ENCODE results near the gene NEMF. TPM values are rescaled to one million over a fixed set of nuclear protein-coding genes. Genes with fewer than 3 reads are reported as not detected.
"Not testable (repeated sequence)": the region's sequence is repeated elsewhere in the genome, so short reads cannot be mapped to it uniquely, and the experiment has no call there.

The NEMF gene
- total RNA-seq, 1 donor from 2014 or later, result 61.5 TPM

GRCh38 chr14:49876563-49877127 lies 24.1 kb upstream of the NEMF start:
- H4K20me1 ChIP-seq (ENCODE audit: insufficient read depth, low read length), result no peaks in the 10 kb centered on the region
- H3K27ac Mint-ChIP-seq (ENCODE audit: unreplicated experiment), result no peak overlapping the region
- H3K27ac ChIP-seq (ENCODE audit: low read depth, low read length), result no peak overlapping the region
- H3K27me3 ChIP-seq (ENCODE audit: insufficient read depth, low read length), result no peaks in the 10 kb centered on the region
- no peak for TF ChIP-seq CTCF (IDR thresholded peaks at IDR 0.05; ENCODE audit: insufficient read depth, low read depth, low read length)
- no peak for TF ChIP-seq EZH2 (IDR thresholded peaks at IDR 0.05; ENCODE audit: insufficient read depth, low read length)
- H3K4me1 Mint-ChIP-seq (ENCODE audit: low read depth, unreplicated experiment), result peaks cover 2% of the 10 kb centered on the region
- no peak overlapping the region for H3K4me3 Mint-ChIP-seq (ENCODE audit: unreplicated experiment)
- no peaks in the 10 kb centered on the region for H3K36me3 ChIP-seq (ENCODE audit: insufficient read depth, low read length)
- no peaks in the 10 kb centered on the region for H3K79me2 ChIP-seq (ENCODE audit: insufficient read depth, low read length)
- no peak overlapping the region for H3K4me2 ChIP-seq (ENCODE audit: low read length)
- no peaks in the 10 kb centered on the region for H3K36me3 Mint-ChIP-seq (ENCODE audit: low read depth, unreplicated experiment)
- no peak for FAIRE-seq
- no peaks in the 10 kb centered on the region for H3K9me3 ChIP-seq (ENCODE audit: insufficient read depth, low read depth, low read length)
- DNase-seq (ENCODE audit: low read depth), result no peak
- no peaks in the 10 kb centered on the region for H3K9me3 Mint-ChIP-seq (ENCODE audit: unreplicated experiment)
- H3K9ac ChIP-seq (ENCODE audit: low read length), result no peak overlapping the region
- no peak overlapping the region for H2AFZ ChIP-seq (ENCODE audit: low read depth, low read length)
- no peaks in the 10 kb centered on the region for H3K27me3 Mint-ChIP-seq (ENCODE audit: low read depth, unreplicated experiment)
- no peak overlapping the region for H3K4me3 ChIP-seq (ENCODE audit: insufficient read depth, low read depth, low read length)
- no peaks in the 10 kb centered on the region for H3K4me1 ChIP-seq (ENCODE audit: insufficient read depth, low read length)

- H3K9ac ChIP-seq (ENCODE audit: low read length), result no peak overlapping the region
- no peaks in the 10 kb centered on the region for H3K79me2 ChIP-seq (ENCODE audit: insufficient read depth, low read length)
- H3K27ac ChIP-seq (ENCODE audit: low read depth, low read length), result no peak overlapping the region
- no peaks in the 10 kb centered on the region for H3K27me3 ChIP-seq (ENCODE audit: insufficient read depth, low read length)
- no peaks in the 10 kb centered on the region for H3K36me3 ChIP-seq (ENCODE audit: insufficient read depth, low read length)
- TF ChIP-seq EZH2 (IDR thresholded peaks at IDR 0.05; ENCODE audit: insufficient read depth, low read length), result no peak
- no peak for TF ChIP-seq CTCF (IDR thresholded peaks at IDR 0.05; ENCODE audit: insufficient read depth, low read depth, low read length)
- Mint-ChIP-seq H3K4me3 (ENCODE audit: unreplicated experiment) (no peak overlapping the region), H3K27ac (ENCODE audit: unreplicated experiment) (no peak overlapping the region), H3K9me3 (ENCODE audit: unreplicated experiment) (no peaks in the 10 kb centered on the region), H3K27me3 (ENCODE audit: low read depth, unreplicated experiment) (no peaks in the 10 kb centered on the region), H3K4me1 (ENCODE audit: low read depth, unreplicated experiment) (peaks cover 2% of the 10 kb centered on the region), H3K36me3 (ENCODE audit: low read depth, unreplicated experiment) (no peaks in the 10 kb centered on the region)
- no peak overlapping the region for H3K4me2 ChIP-seq (ENCODE audit: low read length)
- H2AFZ ChIP-seq (ENCODE audit: low read depth, low read length), result no peak overlapping the region
- H3K4me3 ChIP-seq (ENCODE audit: insufficient read depth, low read depth, low read length), result no peak overlapping the region
- H4K20me1 ChIP-seq (ENCODE audit: insufficient read depth, low read length), result no peaks in the 10 kb centered on the region
- FAIRE-seq (no peak), DNase-seq (ENCODE audit: low read depth) (no peak)
- H3K4me1 ChIP-seq (ENCODE audit: insufficient read depth, low read length), result no peaks in the 10 kb centered on the region
- H3K9me3 ChIP-seq (ENCODE audit: insufficient read depth, low read depth, low read length), result no peaks in the 10 kb centered on the region
These were observed 23.1 kb upstream of the NEMF start for GRCh38 chr14:49875640-49876198.

GRCh38 chr14:49873548-49873947 lies 21.0 kb upstream of the NEMF start:
- not testable (repeated sequence) for H3K36me3 Mint-ChIP-seq (ENCODE audit: low read depth, unreplicated experiment); H3K27me3 ChIP-seq (ENCODE audit: insufficient read depth, low read length); DNase-seq (ENCODE audit: low read depth); H3K4me1 Mint-ChIP-seq (ENCODE audit: low read depth, unreplicated experiment); H3K9me3 Mint-ChIP-seq (ENCODE audit: unreplicated experiment); H3K9ac ChIP-seq (ENCODE audit: low read length); H3K27me3 Mint-ChIP-seq (ENCODE audit: low read depth, unreplicated experiment); H3K4me1 ChIP-seq (ENCODE audit: insufficient read depth, low read length); H3K4me3 ChIP-seq (ENCODE audit: insufficient read depth, low read depth, low read length); H3K79me2 ChIP-seq (ENCODE audit: insufficient read depth, low read length); H3K27ac ChIP-seq (ENCODE audit: low read depth, low read length); H3K4me2 ChIP-seq (ENCODE audit: low read length); H2AFZ ChIP-seq (ENCODE audit: low read depth, low read length); H3K36me3 ChIP-seq (ENCODE audit: insufficient read depth, low read length); H3K27ac Mint-ChIP-seq (ENCODE audit: unreplicated experiment); FAIRE-seq; H3K9me3 ChIP-seq (ENCODE audit: insufficient read depth, low read depth, low read length); H4K20me1 ChIP-seq (ENCODE audit: insufficient read depth, low read length); H3K4me3 Mint-ChIP-seq (ENCODE audit: unreplicated experiment)
